AG04450 (cell line): ENCODE measurements around the gene CATSPER3. TPM values are rescaled to one million over a fixed set of nuclear protein-coding genes. Genes with fewer than 3 reads are reported as not detected.

ENCODE experiments used
- CTCF ChIA-PET: fragments of 300-600, 350-600 bp; formaldehyde crosslinking; extraction: SDS; loops from one replicate; lab custom pipeline; 2022; ENCODE audit warnings: antibody characterized with exemption, inconsistent platforms; lab: Charles Lee
- POLR2A ChIA-PET: fragments of 350-600 bp; formaldehyde crosslinking; extraction: SDS; loops from one replicate; lab custom pipeline; 2021; ENCODE audit warnings: antibody characterized with exemption, inconsistent platforms; lab: Yijun Ruan, JAX
- DNase-seq: peaks from one replicate; pipeline ENCODE4 v3.0.0-alpha.2; 2011; ENCODE audit warnings: low read depth, low spot score
- H3K27ac ChIP-seq: one replicate; pipeline ENCODE4 v1.5.1; 2012; ENCODE audit warnings: low read depth, low read length, control low read depth
- H3K27me3 ChIP-seq: one replicate; pipeline ENCODE4 v1.6.0; 2012; ENCODE audit warnings: low read length; ENCODE audit not compliant: control insufficient read depth, insufficient read depth
- H3K4me3 ChIP-seq: 2 replicates; pipeline ENCODE4 v1.5.1; 2011; ENCODE audit warnings: mild to moderate bottlenecking, low read depth, low read length, control low read depth
- H3K9me3 ChIP-seq: 2 replicates; pipeline ENCODE4 v1.5.1; 2012; ENCODE audit warnings: low read length; ENCODE audit not compliant: control insufficient read depth, insufficient read depth
- polyA minus RNA-seq: library from RNA; depleted of rRNA, polyadenylated mRNA; stranded (reverse); fragments of >200 nt; gene quantifications from 2 replicates; pipeline ENCODE4 v1.2.3, GENCODE V29; 2011; rRNA and poly(A)+ RNA removed
- polyA plus RNA-seq: library from polyadenylated mRNA; depleted of rRNA; stranded (reverse); fragments of >200 nt; gene quantifications from 2 replicates; pipeline ENCODE4 v1.2.3, GENCODE V29; 2011; rRNA removed
- TF ChIP-seq, protein P1 (sequence below): IDR thresholded peaks from 2 replicates; pipeline ENCODE4 v1.5.1; 2011; ENCODE audit warnings: low read depth, low read length, control low read depth, inconsistent platforms

CATSPER3 gene
- polyA plus RNA-seq (0.21 and 0.22 TPM in 2 replicates), polyA minus RNA-seq (0.22 and 0.69 TPM in 2 replicates)

DNA sequence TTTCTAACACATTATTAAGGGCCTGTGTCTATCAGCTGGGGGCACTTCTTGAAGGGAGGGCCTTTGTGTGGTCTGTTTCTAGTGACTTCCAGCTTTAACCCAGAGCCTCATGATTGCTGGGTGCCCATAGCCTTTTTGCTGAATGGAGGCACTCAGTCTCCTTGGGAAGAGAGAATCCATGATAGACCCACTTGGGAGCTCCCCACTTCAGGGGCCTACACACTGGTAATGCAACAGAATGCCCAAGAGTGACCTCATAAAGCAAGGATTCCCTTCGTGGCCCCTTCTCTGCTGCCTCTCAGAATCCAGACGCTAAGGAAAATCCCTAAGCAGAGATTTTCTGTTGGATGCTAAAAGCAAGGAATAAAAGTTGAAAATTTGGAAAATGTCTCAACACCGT lies at the start of gene CATSPER3:
CATSPER3 (plus strand) TSS at position 301 of the 400 bp plus-strand sequence; CDS start at position 386, 85 bp downstream.
- no peaks in the 10 kb centered on the region for H3K27me3 ChIP-seq
- CTCF ChIA-PET: no interaction called here

DNA sequence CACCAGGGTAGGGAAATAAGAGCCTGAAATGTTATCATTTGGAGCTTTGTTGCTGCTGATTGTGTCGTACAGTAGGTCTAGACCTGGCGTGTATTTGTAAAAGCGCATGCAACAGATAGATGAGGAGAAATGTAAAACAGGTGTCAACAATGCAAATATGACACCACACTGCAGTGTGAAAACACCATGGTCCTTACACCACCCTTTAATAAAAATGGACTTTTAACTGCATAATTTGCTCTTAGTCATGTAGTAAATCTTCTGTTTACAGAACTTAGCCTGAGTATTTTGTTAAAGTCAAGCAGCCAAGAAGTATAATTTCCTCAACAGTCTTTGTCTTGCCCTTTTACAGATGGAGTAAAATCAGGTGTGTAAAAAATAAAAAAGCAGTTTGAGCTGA lies 48.8 kb upstream of the CATSPER3 start:
- POLR2A ChIA-PET: interaction anchor here (0.6 kb wide), 1 partner anchor 150 kb away, joined by 3 read pairs; no protein-coding TSS in a partner anchor
- TF ChIP-seq, protein P1, sequence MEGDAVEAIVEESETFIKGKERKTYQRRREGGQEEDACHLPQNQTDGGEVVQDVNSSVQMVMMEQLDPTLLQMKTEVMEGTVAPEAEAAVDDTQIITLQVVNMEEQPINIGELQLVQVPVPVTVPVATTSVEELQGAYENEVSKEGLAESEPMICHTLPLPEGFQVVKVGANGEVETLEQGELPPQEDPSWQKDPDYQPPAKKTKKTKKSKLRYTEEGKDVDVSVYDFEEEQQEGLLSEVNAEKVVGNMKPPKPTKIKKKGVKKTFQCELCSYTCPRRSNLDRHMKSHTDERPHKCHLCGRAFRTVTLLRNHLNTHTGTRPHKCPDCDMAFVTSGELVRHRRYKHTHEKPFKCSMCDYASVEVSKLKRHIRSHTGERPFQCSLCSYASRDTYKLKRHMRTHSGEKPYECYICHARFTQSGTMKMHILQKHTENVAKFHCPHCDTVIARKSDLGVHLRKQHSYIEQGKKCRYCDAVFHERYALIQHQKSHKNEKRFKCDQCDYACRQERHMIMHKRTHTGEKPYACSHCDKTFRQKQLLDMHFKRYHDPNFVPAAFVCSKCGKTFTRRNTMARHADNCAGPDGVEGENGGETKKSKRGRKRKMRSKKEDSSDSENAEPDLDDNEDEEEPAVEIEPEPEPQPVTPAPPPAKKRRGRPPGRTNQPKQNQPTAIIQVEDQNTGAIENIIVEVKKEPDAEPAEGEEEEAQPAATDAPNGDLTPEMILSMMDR: no peak
- H3K9me3 ChIP-seq: no peaks in the 10 kb centered on the region

More for the DNA sequence above, at the start of gene CATSPER3:
- POLR2A ChIA-PET: no interaction called here
- DNase-seq: no peak
- Histone ChIP-seq H3K27ac (no peak within 1 kb of the TSS), H3K4me3 (no peak within 1 kb of the TSS), H3K9me3 (no peaks in the 10 kb centered on the region)
- TF ChIP-seq, protein P1: no peak

DNA sequence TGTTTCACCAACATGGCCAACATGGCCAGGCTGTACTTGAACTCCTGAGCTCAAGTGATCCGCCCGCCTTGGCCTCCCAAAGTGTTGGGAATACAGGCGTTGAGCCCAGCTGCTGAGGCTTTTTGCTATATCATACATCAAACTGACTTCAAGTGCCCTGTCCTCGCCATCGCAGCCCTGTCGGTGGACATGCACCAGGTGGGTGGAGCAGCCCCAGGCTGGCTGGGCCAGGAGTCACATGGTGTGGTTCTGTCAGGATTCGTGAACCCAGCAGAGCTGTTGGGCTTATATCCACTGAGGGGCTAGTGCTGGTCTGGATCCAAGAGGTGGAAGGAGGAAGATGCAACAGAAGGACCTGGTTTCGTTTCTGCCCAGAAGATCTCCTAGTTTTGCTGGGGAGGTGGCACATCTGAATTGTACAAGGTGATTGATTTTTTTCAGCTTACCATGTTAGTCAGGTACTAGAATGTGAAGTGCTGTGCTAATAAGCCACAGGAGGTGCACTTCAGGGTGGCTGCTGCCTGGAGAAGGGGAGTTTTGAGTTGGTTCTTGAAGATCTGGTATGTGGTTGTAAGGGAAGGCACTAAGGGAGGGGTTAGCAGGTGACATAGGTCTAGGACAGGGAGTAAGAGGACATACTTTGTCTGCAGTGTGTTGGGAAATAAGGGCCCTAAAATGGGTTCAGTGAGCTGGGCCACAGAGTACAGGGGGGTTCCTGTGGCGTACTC lies 46.7 kb upstream of the CATSPER3 start:
- DNase-seq: no peak
- Histone ChIP-seq H3K27ac (no peak overlapping the region), H3K4me3 (no peak overlapping the region), H3K9me3 (no peaks in the 10 kb centered on the region), H3K27me3 (no peaks in the 10 kb centered on the region)
- ChIA-PET CTCF (interaction anchor here (0.6 to 0.7 kb wide), 2 partner anchors 16 to 79 kb away, joined by 4 to 7 read pairs; partner anchors contain the start of gene PCBD2), POLR2A (no interaction called here)
- TF ChIP-seq, protein P1: no peak

More for the DNA sequence above, 48.8 kb upstream of the CATSPER3 start:
- Histone ChIP-seq H3K27me3 (no peaks in the 10 kb centered on the region), H3K4me3 (no peak overlapping the region), H3K27ac (no peak overlapping the region)
- DNase-seq: no peak
- CTCF ChIA-PET: interaction anchor here (1.3 kb wide), 1 partner anchor 14 kb away, joined by 3 read pairs; the partner anchor contains the start of gene PCBD2

DNA sequence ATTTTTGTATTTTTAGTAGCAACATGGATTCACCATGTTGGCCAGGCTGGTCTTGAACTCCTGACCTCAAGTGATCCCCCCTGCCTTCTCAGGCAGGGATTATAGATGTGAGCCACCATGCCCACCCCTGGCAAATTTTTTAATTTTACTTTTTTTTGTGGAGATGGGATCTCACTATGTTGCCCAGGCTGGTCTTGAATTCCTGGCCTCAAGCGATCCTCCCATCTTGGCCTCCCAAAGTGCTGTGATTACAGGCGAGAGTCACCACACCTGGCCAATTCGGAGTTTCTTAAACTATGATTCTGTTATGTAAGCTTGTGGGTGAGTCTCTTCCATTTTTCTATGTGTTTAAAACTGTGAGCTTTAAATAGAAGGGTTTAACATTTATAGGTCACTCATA lies 35.2 kb upstream of the CATSPER3 start:
- Histone ChIP-seq H3K27me3 (no peaks in the 10 kb centered on the region), H3K9me3 (no peaks in the 10 kb centered on the region), H3K4me3 (no peak overlapping the region), H3K27ac (no peak overlapping the region)
- POLR2A ChIA-PET: no interaction called here
- TF ChIP-seq, protein P1: no peak
- DNase-seq: no peak
- CTCF ChIA-PET: interaction anchor here (1.4 kb wide), 1 partner anchor 259 kb away, joined by 3 read pairs; no protein-coding TSS in a partner anchor

DNA sequence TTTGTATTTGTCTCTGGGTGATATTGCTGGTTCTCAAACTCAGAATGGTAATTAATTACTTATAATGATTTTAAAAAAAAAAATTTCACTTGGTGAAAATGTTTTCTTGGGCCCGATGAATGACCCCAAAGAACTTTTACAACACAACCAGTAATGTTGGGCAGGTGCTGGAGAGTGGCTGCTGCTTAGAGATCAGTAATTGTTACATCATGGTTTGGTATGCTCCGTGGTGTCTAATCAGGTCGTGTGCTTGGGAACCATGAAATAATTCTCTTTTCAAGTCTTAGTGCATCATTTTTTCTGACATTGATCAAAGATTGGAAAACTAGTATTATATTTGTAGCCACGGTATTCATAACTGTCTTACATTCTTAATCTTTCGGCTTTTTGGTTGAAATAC lies 33.5 kb upstream of the CATSPER3 start:
- Histone ChIP-seq H3K27ac (no peak overlapping the region), H3K4me3 (no peak overlapping the region), H3K27me3 (no peaks in the 10 kb centered on the region), H3K9me3 (no peaks in the 10 kb centered on the region)
- DNase-seq: no peak
- TF ChIP-seq, protein P1: no peak
- ChIA-PET POLR2A (no interaction called here), CTCF (no interaction called here)
